Thyroid gland (tissue), 4 donors: ENCODE data around the gene HTD2. TPM values are rescaled to one million over a fixed set of nuclear protein-coding genes. Genes with fewer than 3 reads are reported as not detected.

Experiments
- DNase-seq, 2 donors: peaks; one replicate each; pipeline ENCODE4 v3.0.0-alpha.2; 2019
- H3K27ac ChIP-seq, 3 donors: fragments of 200-600 bp; sonication (generic); 1 replicate in 2 of 3; 2 replicates in 1 of 3; pipeline ENCODE4 v1.5.1; 2016 to 2019; ENCODE audit warnings: mild to moderate bottlenecking in 1 of 3, moderate library complexity in 1 of 3
- H3K27me3 ChIP-seq: fragments of 200-600 bp; sonication (generic); one replicate; pipeline ENCODE4 v1.5.1; 2019
- H3K36me3 ChIP-seq, 2 donors: fragments of 200-600 bp; sonication (generic); one replicate each; pipeline ENCODE4 v1.5.1; 2016 to 2019
- H3K4me1 ChIP-seq, 2 donors: fragments of 200-600 bp; sonication (generic); one replicate each; pipeline ENCODE4 v1.5.1; 2017 to 2019
- H3K4me3 ChIP-seq, 3 donors: fragments of 200-600 bp; sonication (generic); replicated peaks in 1 of 3; 1 replicate in 2 of 3; 2 replicates in 1 of 3; pipeline ENCODE4 v1.5.1; 2016; ENCODE audit warnings: mild to moderate bottlenecking in 1 of 3
- H3K9me3 ChIP-seq: fragments of 200-600 bp; sonication (generic); one replicate; pipeline ENCODE4 v1.5.1; 2017
- POLR2A ChIP-seq, 2 donors: fragments of 450-650 bp; IDR thresholded peaks; one replicate each; pipeline ENCODE4 v1.6.1; 2017; ENCODE audit warnings: antibody characterized with exemption in 2 of 2, mild to moderate bottlenecking in 2 of 2, moderate library complexity in 1 of 2
- WGBS, 2 donors: methylation state at CpG; one replicate each; pipeline ENCODE4 v1.1.5; 2017; 5-methylcytosine and 5-hydroxymethylcytosine counted together
- intact Hi-C: fragments of 100-400 bp; cut with DNase I; formaldehyde crosslinking; loops from one replicate; pipeline ENCODE4 v1.15.1; 2023
- total RNA-seq, 4 donors: library from RNA; depleted of rRNA; stranded (reverse); fragments of >200 nt; gene quantifications; one replicate each; pipeline ENCODE4 v1.2.3, GENCODE V29; 2016
- TF ChIP-seq, protein P1 (sequence below), 6 experiments: fragments of 200-600 bp in 3 of 6; fragments of 450-650 bp in 3 of 6; sonication (generic) in 3 of 6; IDR thresholded peaks; one replicate each; pipeline ENCODE4 v1.5.1; 2016 to 2019; ENCODE audit warnings: antibody characterized with exemption in 6 of 6, mild to moderate bottlenecking in 2 of 6, inconsistent platforms in 1 of 6, moderate library complexity in 1 of 6

HTD2 gene
- 10 to 100 TPM in 3 of 4 donors, 1 to 10 TPM in 1; 8.4 to 19.8 (median 18.6) TPM for total RNA-seq

DNA sequence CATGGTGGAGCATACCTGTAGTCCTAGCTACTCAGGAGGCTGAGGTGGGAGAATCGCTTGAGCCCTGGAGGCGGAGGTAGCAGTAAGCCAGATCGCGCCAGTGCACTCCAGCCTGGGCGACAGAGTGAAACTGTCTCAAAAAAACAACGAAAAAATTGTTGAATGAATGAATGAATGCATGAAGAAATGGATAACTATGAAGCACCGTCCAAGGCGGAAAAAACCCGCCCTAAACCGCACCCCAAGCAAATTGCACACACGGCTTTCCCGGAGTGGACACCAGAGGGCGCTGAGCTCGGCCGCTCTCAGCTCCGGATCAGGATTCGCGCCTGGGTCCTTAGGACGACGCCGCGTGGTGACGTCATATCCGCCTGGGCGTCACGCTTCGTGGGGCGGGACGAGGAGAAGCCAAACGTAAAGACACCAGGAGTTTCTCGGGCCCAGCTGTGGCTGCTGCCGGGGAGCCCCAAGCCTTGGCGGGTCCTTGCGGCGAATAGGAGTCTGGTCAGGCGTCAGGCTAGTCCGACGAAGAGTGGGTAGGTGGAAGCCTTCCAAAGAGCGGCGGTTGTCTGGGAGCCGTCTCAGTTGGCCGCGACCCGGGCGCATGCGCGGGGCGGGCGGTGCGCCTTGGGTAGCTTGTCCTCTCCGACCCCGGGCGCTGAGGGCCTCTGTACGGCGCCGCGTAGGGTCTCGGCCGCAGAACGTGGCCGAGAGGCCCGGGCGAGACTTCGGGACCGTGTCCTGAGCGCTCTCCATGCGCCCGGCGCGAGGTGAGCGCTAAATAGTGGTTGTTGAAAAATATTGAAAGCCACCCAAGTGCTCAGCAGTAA, at the start of gene HTD2, which contains the start of gene RPP14:
TSS of gene HTD2 (plus strand) at position 639 of the 830 bp plus-strand sequence. CDS start 11,094 bp downstream, outside the sequence.
TSS of gene RPP14 (plus strand) at position 364 of the 830 bp plus-strand sequence. CDS start 4,085 bp downstream, outside the sequence.
- Histone ChIP-seq H3K27me3 (no peaks in the 10 kb centered on the region), H3K36me3 (peaks cover 6% of the 10 kb centered on the region in 2 donors), H3K27ac (peak within 1 kb of the TSS; percentile 94 to 97 (median 96)), H3K9me3 (no peaks in the 10 kb centered on the region), H3K4me3 (peak within 1 kb of the TSS; percentile 41 to 78 (median 62)), H3K4me1 (peaks cover 15 to 21% of the 10 kb centered on the region in 2 donors)
- DNase-seq = peak; percentile 97 to 98
- 9 to 12% methylated on average over 23 to 39 of the region's 71 CpGs for WGBS, 2 donors
- TF ChIP-seq POLR2A (IDR thresholded peaks at IDR 0.05) = peak; percentile 44 to 76
- TF ChIP-seq, protein P1, sequence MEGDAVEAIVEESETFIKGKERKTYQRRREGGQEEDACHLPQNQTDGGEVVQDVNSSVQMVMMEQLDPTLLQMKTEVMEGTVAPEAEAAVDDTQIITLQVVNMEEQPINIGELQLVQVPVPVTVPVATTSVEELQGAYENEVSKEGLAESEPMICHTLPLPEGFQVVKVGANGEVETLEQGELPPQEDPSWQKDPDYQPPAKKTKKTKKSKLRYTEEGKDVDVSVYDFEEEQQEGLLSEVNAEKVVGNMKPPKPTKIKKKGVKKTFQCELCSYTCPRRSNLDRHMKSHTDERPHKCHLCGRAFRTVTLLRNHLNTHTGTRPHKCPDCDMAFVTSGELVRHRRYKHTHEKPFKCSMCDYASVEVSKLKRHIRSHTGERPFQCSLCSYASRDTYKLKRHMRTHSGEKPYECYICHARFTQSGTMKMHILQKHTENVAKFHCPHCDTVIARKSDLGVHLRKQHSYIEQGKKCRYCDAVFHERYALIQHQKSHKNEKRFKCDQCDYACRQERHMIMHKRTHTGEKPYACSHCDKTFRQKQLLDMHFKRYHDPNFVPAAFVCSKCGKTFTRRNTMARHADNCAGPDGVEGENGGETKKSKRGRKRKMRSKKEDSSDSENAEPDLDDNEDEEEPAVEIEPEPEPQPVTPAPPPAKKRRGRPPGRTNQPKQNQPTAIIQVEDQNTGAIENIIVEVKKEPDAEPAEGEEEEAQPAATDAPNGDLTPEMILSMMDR (IDR thresholded peaks at IDR 0.05) = peak; percentile 90 to 97 (median 95)
- intact Hi-C loops = no loop called here

DNA sequence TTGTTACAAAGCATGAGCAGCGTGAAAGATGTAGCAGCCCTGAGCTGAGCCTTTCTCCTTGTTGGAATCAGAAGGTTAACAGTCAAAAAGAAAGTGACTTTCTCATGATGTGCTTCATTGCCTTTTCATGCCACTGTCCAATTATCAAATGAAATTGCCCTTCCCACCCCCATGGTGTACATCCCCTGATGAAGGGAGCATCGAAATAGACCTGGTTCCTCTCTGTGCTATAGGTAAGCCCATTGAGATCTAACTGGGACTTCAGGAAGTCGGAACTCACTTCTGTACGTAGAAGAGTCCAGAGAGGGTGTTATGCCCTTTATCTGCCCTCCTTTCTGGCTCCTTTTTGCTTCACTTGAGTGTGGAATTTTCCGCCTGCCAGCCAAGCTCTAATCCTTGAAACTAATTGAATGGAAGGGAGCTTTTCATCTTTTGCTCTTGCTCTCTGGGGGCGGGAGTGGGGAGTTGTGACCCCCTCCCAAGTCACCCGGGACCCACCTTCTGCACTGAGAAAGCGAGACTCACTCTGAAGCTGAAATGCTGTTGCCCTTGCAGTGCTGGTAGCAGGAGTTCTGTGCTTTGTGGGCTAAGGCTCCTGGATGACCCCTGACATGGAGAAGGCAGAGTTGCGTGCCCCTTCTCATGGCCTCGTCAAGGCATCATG, 47.8 kb upstream of the HTD2 start:
- 86 to 92% methylated on average over 10 of the region's 10 CpGs for WGBS, 2 donors
- Histone ChIP-seq H3K4me3 (no peak overlapping the region), H3K27me3 (no peaks in the 10 kb centered on the region), H3K27ac (no peak overlapping the region), H3K36me3 (peaks cover 4 to 6% of the 10 kb centered on the region in 2 donors), H3K4me1 (no peaks in the 10 kb centered on the region), H3K9me3 (no peaks in the 10 kb centered on the region)
- TF ChIP-seq, protein P1 (IDR thresholded peaks at IDR 0.05) = no peak
- no peak for TF ChIP-seq POLR2A (IDR thresholded peaks at IDR 0.05)
- intact Hi-C loops = no loop called here
- no peak for DNase-seq

DNA sequence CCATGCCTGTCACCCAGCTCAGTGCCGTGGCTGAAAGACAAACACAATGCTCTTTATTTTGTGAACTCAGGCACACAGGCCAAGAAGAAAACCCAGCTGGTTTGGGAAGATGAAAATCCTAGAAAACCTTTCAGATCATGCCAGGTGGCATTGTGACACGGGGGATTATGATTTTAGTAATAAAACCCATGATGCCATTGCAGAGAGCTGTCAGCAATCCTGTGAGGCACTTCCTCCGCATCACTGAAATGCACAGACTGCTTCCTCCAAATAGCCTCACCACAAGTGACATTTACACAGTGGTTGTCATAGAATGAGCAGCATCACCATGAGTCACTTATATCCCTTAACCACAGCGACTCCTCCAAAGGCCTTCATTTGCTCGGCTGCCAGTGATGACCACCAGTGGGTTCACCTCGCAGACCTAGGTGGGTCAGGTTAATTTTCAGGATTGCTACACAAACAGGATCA, 46.0 kb upstream of the HTD2 start:
- intact Hi-C loops = no loop called here
- TF ChIP-seq, protein P1 (IDR thresholded peaks at IDR 0.05) = no peak
- no peak for TF ChIP-seq POLR2A (IDR thresholded peaks at IDR 0.05)
- H3K27ac ChIP-seq = no peak overlapping the region
- H3K9me3 ChIP-seq = no peaks in the 10 kb centered on the region
- no peaks in the 10 kb centered on the region for H3K27me3 ChIP-seq
- no peak overlapping the region for H3K4me3 ChIP-seq
- 87 to 94% methylated on average over 6 of the region's 6 CpGs for WGBS, 2 donors
- H3K36me3 ChIP-seq = peaks cover 4 to 6% of the 10 kb centered on the region in 2 donors
- H3K4me1 ChIP-seq = no peaks in the 10 kb centered on the region
- no peak for DNase-seq

DNA sequence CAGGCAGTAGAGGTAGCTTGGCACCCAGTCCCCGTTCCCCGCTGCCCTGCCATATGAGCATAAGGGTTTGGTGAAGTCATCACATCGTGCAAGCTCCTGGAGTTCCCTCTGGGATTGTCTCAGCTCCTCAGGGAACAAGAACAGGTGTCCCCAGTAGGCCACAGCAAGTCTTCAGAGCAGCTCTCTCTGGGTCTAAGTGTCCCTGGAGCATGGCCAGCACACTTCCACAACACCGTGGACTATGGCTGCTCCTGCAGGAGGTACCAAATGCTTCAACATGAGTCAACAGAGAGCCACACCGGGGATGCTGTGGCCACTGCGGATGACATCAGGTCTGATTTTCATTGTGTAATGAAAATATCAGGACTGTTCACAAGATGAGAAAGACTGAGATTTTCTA, 45.6 kb upstream of the HTD2 start:
- H3K27ac ChIP-seq = no peak overlapping the region
- WGBS, 2 donors = 70 to 83% methylated on average over 6 of the region's 6 CpGs
- intact Hi-C loops = no loop called here
- no peak for TF ChIP-seq POLR2A (IDR thresholded peaks at IDR 0.05)
- TF ChIP-seq, protein P1 (IDR thresholded peaks at IDR 0.05) = no peak
- no peak overlapping the region for H3K4me3 ChIP-seq
- no peaks in the 10 kb centered on the region for H3K4me1 ChIP-seq
- DNase-seq = peak; percentile 31 to 37
- peaks cover 4 to 6% of the 10 kb centered on the region in 2 donors for H3K36me3 ChIP-seq
- no peaks in the 10 kb centered on the region for H3K9me3 ChIP-seq
- no peaks in the 10 kb centered on the region for H3K27me3 ChIP-seq
